AG10803 (cell line): Measurements from ENCODE around the gene STARD9.

Experiments used
- DNase-seq: peaks from one replicate; pipeline ENCODE4 v3.0.0; 2010; ENCODE audit warnings: low read depth
- H3K4me3 ChIP-seq: 2 replicates; pipeline ENCODE4 v1.5.1; 2011; ENCODE audit warnings: mild to moderate bottlenecking, low read length, control low read depth
- TF ChIP-seq, protein P1 (sequence below): conservative IDR thresholded peaks from 2 replicates; pipeline ENCODE4 v1.5.1; 2011; ENCODE audit warnings: mild to moderate bottlenecking, low read length, control low read depth, inconsistent platforms

Gene STARD9

DNA sequence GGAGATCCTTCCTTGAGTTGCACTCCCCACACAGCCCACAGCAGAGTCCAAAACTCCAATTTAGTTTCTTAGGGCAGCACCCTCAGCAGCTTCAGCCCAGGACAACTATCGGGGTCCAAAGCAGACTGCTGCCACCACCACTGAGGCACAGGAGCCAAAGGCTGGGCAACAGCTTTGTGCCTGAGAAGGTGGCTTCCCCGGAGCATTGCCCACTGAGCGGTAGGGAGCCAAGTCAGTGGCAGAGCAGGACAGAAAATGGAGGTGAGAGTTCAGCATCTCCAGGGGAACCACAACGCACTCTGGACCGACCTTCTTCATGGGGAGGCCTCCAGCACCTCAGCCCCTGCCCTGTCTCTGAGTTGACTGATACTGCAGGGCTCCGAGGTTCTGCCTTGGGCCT lies 118.1 kb downstream of the STARD9 start:
- no peak for DNase-seq
- TF ChIP-seq, protein P1, sequence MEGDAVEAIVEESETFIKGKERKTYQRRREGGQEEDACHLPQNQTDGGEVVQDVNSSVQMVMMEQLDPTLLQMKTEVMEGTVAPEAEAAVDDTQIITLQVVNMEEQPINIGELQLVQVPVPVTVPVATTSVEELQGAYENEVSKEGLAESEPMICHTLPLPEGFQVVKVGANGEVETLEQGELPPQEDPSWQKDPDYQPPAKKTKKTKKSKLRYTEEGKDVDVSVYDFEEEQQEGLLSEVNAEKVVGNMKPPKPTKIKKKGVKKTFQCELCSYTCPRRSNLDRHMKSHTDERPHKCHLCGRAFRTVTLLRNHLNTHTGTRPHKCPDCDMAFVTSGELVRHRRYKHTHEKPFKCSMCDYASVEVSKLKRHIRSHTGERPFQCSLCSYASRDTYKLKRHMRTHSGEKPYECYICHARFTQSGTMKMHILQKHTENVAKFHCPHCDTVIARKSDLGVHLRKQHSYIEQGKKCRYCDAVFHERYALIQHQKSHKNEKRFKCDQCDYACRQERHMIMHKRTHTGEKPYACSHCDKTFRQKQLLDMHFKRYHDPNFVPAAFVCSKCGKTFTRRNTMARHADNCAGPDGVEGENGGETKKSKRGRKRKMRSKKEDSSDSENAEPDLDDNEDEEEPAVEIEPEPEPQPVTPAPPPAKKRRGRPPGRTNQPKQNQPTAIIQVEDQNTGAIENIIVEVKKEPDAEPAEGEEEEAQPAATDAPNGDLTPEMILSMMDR, result no peak
- H3K4me3 ChIP-seq, result no peak overlapping the region

GRCh38 chr15:42693942-42694341 lies 118.5 kb downstream of the STARD9 start:
- TF ChIP-seq, protein P1, result no peak
- no peak overlapping the region for H3K4me3 ChIP-seq
- DNase-seq, result no peak

DNA sequence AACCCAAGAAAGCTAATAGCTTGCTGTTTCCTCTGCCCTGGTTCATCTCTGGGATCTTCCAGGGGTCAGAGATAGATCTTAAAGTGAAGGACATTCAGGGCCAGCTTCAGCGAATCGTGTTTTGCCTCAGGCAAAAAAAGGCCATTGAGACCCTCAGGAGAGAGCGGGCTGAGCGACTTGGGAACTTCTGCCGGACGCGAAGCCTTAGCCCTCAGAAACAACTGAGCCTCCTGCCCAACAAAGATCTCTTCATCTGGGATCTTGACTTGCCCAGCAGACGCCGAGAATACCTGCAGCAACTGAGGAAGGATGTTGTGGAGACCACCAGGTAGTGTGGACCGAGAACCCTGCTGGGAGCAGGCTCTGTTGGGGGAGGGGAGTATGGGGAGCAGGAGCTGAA lies 119.0 kb downstream of the STARD9 start:
- DNase-seq, result no peak
- no peak overlapping the region for H3K4me3 ChIP-seq
- TF ChIP-seq, protein P1, result no peak

GRCh38 chr15:42695527-42696071 lies 120.2 kb downstream of the STARD9 start:
- TF ChIP-seq, protein P1, result no peak
- no peak for DNase-seq
- H3K4me3 ChIP-seq, result no peak overlapping the region

DNA sequence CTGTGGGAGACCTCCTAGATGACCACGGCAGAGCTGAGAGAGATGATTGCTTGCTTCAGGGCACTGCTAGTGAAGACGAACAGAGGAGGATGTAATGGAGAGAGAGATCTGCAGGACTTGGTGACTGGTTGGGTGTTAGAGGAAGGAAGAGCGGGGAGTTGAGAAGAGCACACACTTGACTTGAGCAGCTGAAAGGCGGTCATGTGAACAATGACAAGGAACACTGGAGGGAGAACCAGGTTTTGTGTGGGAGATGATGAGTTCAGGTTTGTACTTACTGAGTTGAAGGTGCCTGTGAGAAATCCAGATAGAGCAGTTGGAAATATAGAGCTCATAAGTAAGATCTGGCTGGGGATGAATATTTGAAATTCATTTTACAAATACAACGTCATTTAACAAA lies 121.2 kb downstream of the STARD9 start:
- TF ChIP-seq, protein P1, result no peak
- DNase-seq, result no peak
- H3K4me3 ChIP-seq, result no peak overlapping the region

GRCh38 chr15:42704492-42704926 lies 129.1 kb downstream of the STARD9 start:
- TF ChIP-seq, protein P1, result peak; percentile 97
- DNase-seq, result peak; percentile 65
- no peak overlapping the region for H3K4me3 ChIP-seq

GRCh38 chr15:42705336-42705735 lies 129.9 kb downstream of the STARD9 start:
- DNase-seq, result no peak
- H3K4me3 ChIP-seq, result no peak overlapping the region
- TF ChIP-seq, protein P1, result no peak
